HCT116 (cell line): ENCODE measurements around the gene TULP4. TPM values are rescaled to one million over a fixed set of nuclear protein-coding genes. Genes with fewer than 3 reads are reported as not detected.

Experiments
- ATAC-seq: fragments of 200-7000 bp; cut with Tn5 transposase; 2 replicates; pipeline ENCODE4 v1.9.1; 2020; ENCODE audit warnings: mild to moderate bottlenecking, moderate library complexity
- BruUV-seq: library from RNA; stranded (reverse); fragments of 400-500 nt; replicated peaks from 2 replicates; lab custom pipeline; 2021; lab: Mats Ljungman, UMichigan
- CTCF ChIA-PET: fragments of 300-600 bp; sonication (Branson Sonifier 250); formaldehyde crosslinking; loops from one replicate; lab custom pipeline; 2021; ENCODE audit warnings: antibody characterized with exemption; lab: Charles Lee
- POLR2A ChIA-PET: fragments of 300-600, 350-600 bp; sonication (Branson Sonifier 250); formaldehyde crosslinking; loops from one replicate; lab custom pipeline; 2021; ENCODE audit warnings: antibody characterized with exemption; lab: Charles Lee
- RAD21 ChIA-PET, 2 experiments: fragments of 300-600 bp; sonication (Branson Sonifier 250); formaldehyde crosslinking; loops; one replicate each; lab custom pipeline; 2023; ENCODE audit warnings: low total read pairs in 2 of 2; ENCODE audit not compliant: uncharacterized antibody in 2 of 2, unreplicated experiment in 2 of 2, low non-redundant PET in 1 of 2; lab: Charles Lee
- DNase-seq: peaks from one replicate; pipeline ENCODE4 v3.0.0-alpha.2; 2010; ENCODE audit warnings: low read depth, low spot score
- H2AFZ ChIP-seq: fragments of 200-600 bp; shearing (Covaris generic), sonication (generic); 2 replicates; pipeline ENCODE4 v1.6.1; 2017; ENCODE audit warnings: low read depth, mixed run types, mixed read lengths, antibody characterized with exemption, low read length; ENCODE audit not compliant: poor library complexity, severe bottlenecking
- H3K27ac ChIP-seq: 2 replicates; pipeline ENCODE4 v1.5.1; 2012; ENCODE audit warnings: low read depth, low read length
- H3K27me3 ChIP-seq: fragments of 200-600 bp; sonication (generic); 2 replicates; pipeline ENCODE4 v1.6.1; 2016; ENCODE audit warnings: mixed run types, low read length, mixed read lengths; ENCODE audit not compliant: insufficient read depth
- H3K36me3 ChIP-seq, 2 experiments: fragments of 200-500 bp in 1 of 2; fragments of 200-600 bp in 1 of 2; sonication (Bioruptor generic) in 1 of 2; sonication (generic) in 1 of 2; 2 replicates each; pipeline versions ENCODE4 v1.5.1 to v1.6.1; 2014 to 2016; ENCODE audit warnings: low read length in 2 of 2, inconsistent platforms in 1 of 2, mixed read lengths in 1 of 2, mixed run types in 1 of 2; ENCODE audit not compliant: insufficient read depth in 2 of 2, control insufficient read depth in 1 of 2
- H3K4me1 ChIP-seq, 2 experiments: fragments of 200-600 bp in 1 of 2; sonication (generic) in 1 of 2; 2 replicates each; pipeline versions ENCODE4 v1.5.1 to v1.6.1; 2012 to 2017; ENCODE audit warnings: low read length in 2 of 2, inconsistent platforms in 1 of 2, mild to moderate bottlenecking in 1 of 2, mixed read lengths in 1 of 2, mixed run types in 1 of 2, moderate library complexity in 1 of 2; ENCODE audit not compliant: insufficient read depth in 2 of 2, control insufficient read depth in 1 of 2
- H3K4me2 ChIP-seq: fragments of 200-600 bp; sonication (generic); 2 replicates; pipeline ENCODE4 v1.6.1; 2017; ENCODE audit warnings: mixed run types, low read length, mixed read lengths
- H3K4me3 ChIP-seq, 2 experiments: fragments of 200-600 bp in 1 of 2; sonication (generic) in 1 of 2; replicated peaks in 1 of 2; 2 replicates each; pipeline ENCODE4 v1.5.1; 2011 to 2016; ENCODE audit warnings: low read length in 2 of 2, control low read depth in 1 of 2, low read depth in 1 of 2, mild to moderate bottlenecking in 1 of 2, mixed read lengths in 1 of 2, mixed run types in 1 of 2
- H3K79me2 ChIP-seq: fragments of 200-600 bp; sonication (generic); 2 replicates; pipeline ENCODE4 v1.6.1; 2017; ENCODE audit warnings: mild to moderate bottlenecking, mixed run types, low read length, moderate library complexity, mixed read lengths; ENCODE audit not compliant: insufficient read depth
- H3K9ac ChIP-seq: fragments of 200-600 bp; sonication (generic); 2 replicates; pipeline ENCODE4 v1.6.1; 2016; ENCODE audit warnings: low read length, mixed read lengths
- H3K9me2 ChIP-seq: fragments of 200-600 bp; sonication (generic), shearing (Covaris generic); 2 replicates; pipeline ENCODE4 v1.6.1; 2017; ENCODE audit warnings: mixed run types, mild to moderate bottlenecking, moderate library complexity; ENCODE audit not compliant: insufficient read depth
- H3K9me3 ChIP-seq, 2 experiments: fragments of 200-500 bp in 1 of 2; fragments of 200-600 bp in 1 of 2; sonication (Bioruptor generic) in 1 of 2; sonication (generic) in 1 of 2; 2 replicates each; pipeline ENCODE4 v1.6.1; 2014 to 2017; ENCODE audit warnings: low read length in 2 of 2, mixed read lengths in 2 of 2, inconsistent platforms in 1 of 2, low read depth in 1 of 2, mild to moderate bottlenecking in 1 of 2, mixed run types in 1 of 2, moderate library complexity in 1 of 2; ENCODE audit not compliant: control insufficient read depth in 1 of 2, insufficient read depth in 1 of 2
- H4K20me1 ChIP-seq: fragments of 200-600 bp; sonication (generic), shearing (Covaris generic); 2 replicates; pipeline ENCODE4 v1.6.1; 2017; ENCODE audit warnings: mixed run types, mild to moderate bottlenecking, moderate library complexity; ENCODE audit not compliant: insufficient read depth
- CEBPB ChIP-seq: IDR thresholded peaks from 2 replicates; pipeline ENCODE4 v1.6.1; 2012; ENCODE audit warnings: low read depth
- CTCF ChIP-seq, 3 experiments: fragments of 200-600 bp in 1 of 3; sonication (generic) in 1 of 3; IDR thresholded peaks in 2 of 3; conservative IDR thresholded peaks in 1 of 3; 2 replicates each; pipeline ENCODE4 v1.5.1; 2012 to 2017; ENCODE audit warnings: low read depth in 2 of 3, low read length in 2 of 3, antibody characterized with exemption in 1 of 3, borderline replicate concordance in 1 of 3, control low read depth in 1 of 3, mild to moderate bottlenecking in 1 of 3, mixed read lengths in 1 of 3, mixed run types in 1 of 3, moderate library complexity in 1 of 3; ENCODE audit not compliant: insufficient read depth in 1 of 3
- EGR1 ChIP-seq: IDR thresholded peaks from 2 replicates; pipeline ENCODE4 v1.6.1; 2012; ENCODE audit warnings: low read depth
- ELF1 ChIP-seq: IDR thresholded peaks from 2 replicates; pipeline ENCODE4 v1.6.1; 2012; ENCODE audit warnings: low read depth, borderline replicate concordance
- EZH2 ChIP-seq: fragments of 200-600 bp; sonication (generic); IDR thresholded peaks from 2 replicates; pipeline ENCODE4 v1.6.1; 2017; ENCODE audit warnings: antibody characterized with exemption, mixed run types
- FOSL1 ChIP-seq: IDR thresholded peaks from 2 replicates; pipeline ENCODE4 v1.6.1; 2012; ENCODE audit warnings: low read depth
- JUND ChIP-seq: IDR thresholded peaks from 2 replicates; pipeline ENCODE4 v1.6.1; 2012
- MAX ChIP-seq: IDR thresholded peaks from 2 replicates; pipeline ENCODE4 v1.6.1; 2012
- POLR2A ChIP-seq: IDR thresholded peaks from 2 replicates; pipeline ENCODE4 v1.7.0; 2011; ENCODE audit warnings: borderline replicate concordance; ENCODE audit not compliant: insufficient read depth, insufficient read length; ENCODE audit errors: extremely low read depth
- POLR2AphosphoS5 ChIP-seq: IDR thresholded peaks from 2 replicates; pipeline ENCODE4 v1.6.1; 2011; ENCODE audit warnings: mild to moderate bottlenecking, low read depth, low read length, moderate library complexity
- RAD21 ChIP-seq: IDR thresholded peaks from 2 replicates; pipeline ENCODE4 v1.6.1; 2012; ENCODE audit warnings: low read depth, mild to moderate bottlenecking
- REST ChIP-seq: IDR thresholded peaks from 2 replicates; pipeline ENCODE4 v1.6.1; 2012; ENCODE audit warnings: low read depth
- SIN3A ChIP-seq: IDR thresholded peaks from 2 replicates; pipeline ENCODE4 v1.6.1; 2012; ENCODE audit warnings: low read depth
- SP1 ChIP-seq: IDR thresholded peaks from 2 replicates; pipeline ENCODE4 v1.6.1; 2012; ENCODE audit warnings: low read depth
- SRF ChIP-seq: IDR thresholded peaks from 2 replicates; pipeline ENCODE4 v1.6.1; 2012; ENCODE audit warnings: low read depth
- TCF7L2 ChIP-seq: IDR thresholded peaks from 2 replicates; pipeline ENCODE4 v1.7.0; 2011; ENCODE audit warnings: borderline replicate concordance, inconsistent platforms; ENCODE audit not compliant: insufficient read depth, insufficient read length; ENCODE audit errors: extremely low read depth
- ZFX ChIP-seq: fragments of 450-650 bp; IDR thresholded peaks from 2 replicates; pipeline ENCODE4 v1.6.1; 2017
- intact Hi-C: fragments of 100-400 bp; cut with micrococcal nuclease; formaldehyde crosslinking; loops from 2 replicates; pipeline ENCODE4 v1.10.0; 2022
- total RNA-seq: library from RNA; stranded (reverse); gene quantifications from one replicate; pipeline ENCODE4 v1.2.1, GENCODE V29; 2021; ENCODE audit not compliant: unreplicated experiment
- TF ChIP-seq, protein P1 (sequence below): IDR thresholded peaks from 2 replicates; pipeline ENCODE4 v1.6.1; 2012

The TULP4 gene
- total RNA-seq, 1 experiment from 2014 or later, result 70.8 TPM

DNA sequence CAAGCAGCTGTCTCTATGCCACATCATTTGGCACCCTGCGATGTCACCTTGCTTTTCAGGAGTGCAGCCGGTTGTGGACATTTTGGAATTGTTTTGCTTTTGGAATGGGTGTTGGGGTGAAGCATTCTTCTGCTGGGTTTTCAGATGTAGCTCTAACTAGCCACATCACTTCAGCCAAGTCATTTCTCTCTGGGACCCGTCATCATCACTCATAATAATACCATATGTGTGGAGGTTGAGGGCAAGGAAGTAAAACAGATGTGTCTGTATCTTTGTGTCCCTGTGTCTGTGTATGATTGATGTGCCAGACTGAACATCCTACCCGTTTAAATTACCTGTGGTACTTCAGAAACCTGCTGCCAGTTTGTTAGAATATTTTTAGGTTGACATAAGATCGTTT is 49.5 kb upstream of the TULP4 start:
- no peak for ATAC-seq
- no peaks in the 10 kb centered on the region; a peak in 1 of 4 replicates for H3K36me3 ChIP-seq
- TF ChIP-seq CTCF (IDR thresholded peaks at IDR 0.05 in 2 of 3, conservative IDR thresholded peaks at IDR 0.05 in 1 of 3; ENCODE audit: borderline replicate concordance in 1 of 3, insufficient read depth in 1 of 3, low read depth in 2 of 3, low read length in 2 of 3) (no peak), TCF7L2 (no peak), POLR2AphosphoS5 (no peak), ZFX (no peak), POLR2A (no peak), EZH2 (no peak), SIN3A (no peak), CEBPB (no peak), SRF (no peak), REST (no peak), FOSL1 (no peak), EGR1 (no peak), ELF1 (no peak), MAX (no peak), SP1 (no peak), JUND (no peak), RAD21 (no peak)
- TF ChIP-seq, protein P1, sequence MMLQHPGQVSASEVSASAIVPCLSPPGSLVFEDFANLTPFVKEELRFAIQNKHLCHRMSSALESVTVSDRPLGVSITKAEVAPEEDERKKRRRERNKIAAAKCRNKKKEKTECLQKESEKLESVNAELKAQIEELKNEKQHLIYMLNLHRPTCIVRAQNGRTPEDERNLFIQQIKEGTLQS, result no peak
- TF ChIP-seq, all 23 proteins: peak for 0
- no peak overlapping the region for H3K9ac ChIP-seq
- no peak overlapping the region for H3K27ac ChIP-seq
- no peak overlapping the region for H3K4me2 ChIP-seq
- no TSS peak for BruUV-seq
- H3K9me2 ChIP-seq, result no peaks in the 10 kb centered on the region
- H3K4me1 ChIP-seq, result peaks cover 0 to 11% of the 10 kb centered on the region in 2 experiments; a peak in 1 of 4 replicates
- no peak overlapping the region for H3K4me3 ChIP-seq
- no peak for DNase-seq
- ChIA-PET CTCF (no interaction called here), POLR2A (no interaction called here), RAD21 (interaction anchor here in 1 of 2 experiments (0.6 kb wide), 1 partner anchor 368 kb away, joined by 4 read pairs; no protein-coding TSS in a partner anchor)
- peaks cover 4% of the 10 kb centered on the region; the same call in 1 of the 2 replicates for H4K20me1 ChIP-seq
- peaks cover 52% of the 10 kb centered on the region for H3K79me2 ChIP-seq
- H3K27me3 ChIP-seq, result no peaks in the 10 kb centered on the region
- no peak overlapping the region for H2AFZ ChIP-seq
- intact Hi-C loops, result no loop called here
- H3K9me3 ChIP-seq, result no peaks in the 10 kb centered on the region
